ENCODE measurements around the gene BFSP2.

The BFSP2 gene

GRCh38 chr3:133384331-133385027 is 15.4 kb upstream of the BFSP2 start:
- DNase-seq, result no peak

- DNase-seq, result no peak
These were observed 13.0 kb upstream of the BFSP2 start for GRCh38 chr3:133386876-133387275.

- DNase-seq, result no peak
These were observed 12.5 kb upstream of the BFSP2 start for GRCh38 chr3:133387341-133387740.

GRCh38 chr3:133388696-133389395 is 11.0 kb upstream of the BFSP2 start:
- no peak for DNase-seq

GRCh38 chr3:133390715-133391114 is 9.1 kb upstream of the BFSP2 start:
- no peak for DNase-seq

GRCh38 chr3:133393204-133393603 is 6.7 kb upstream of the BFSP2 start:
- DNase-seq, result no peak

- no peak for DNase-seq
These were observed 6.0 kb upstream of the BFSP2 start for GRCh38 chr3:133393691-133394474.

GRCh38 chr3:133394561-133395311 is 5.1 kb upstream of the BFSP2 start:
- DNase-seq, result no peak

GRCh38 chr3:133396906-133397305 is 3.0 kb upstream of the BFSP2 start:
- DNase-seq, result no peak

- no peak for DNase-seq
These were observed 1.7 kb downstream of the BFSP2 start for GRCh38 chr3:133401374-133402135.

- no peak for DNase-seq
These were observed 5.1 kb downstream of the BFSP2 start for GRCh38 chr3:133404920-133405319.

- DNase-seq, result no peak
These were observed 8.5 kb downstream of the BFSP2 start for GRCh38 chr3:133408366-133408765.

GRCh38 chr3:133408961-133409360 is 9.1 kb downstream of the BFSP2 start:
- DNase-seq, result no peak

GRCh38 chr3:133410191-133410892 is 10.5 kb downstream of the BFSP2 start:
- no peak for DNase-seq

GRCh38 chr3:133412183-133413132 is 12.6 kb downstream of the BFSP2 start:
- no peak for DNase-seq

- DNase-seq, result no peak
These were observed 13.5 kb downstream of the BFSP2 start for GRCh38 chr3:133413161-133414020.

- DNase-seq, result no peak
These were observed 14.2 kb downstream of the BFSP2 start for GRCh38 chr3:133414021-133414392.

GRCh38 chr3:133418361-133418760 is 18.5 kb downstream of the BFSP2 start:
- DNase-seq, result no peak

- no peak for DNase-seq
These were observed 19.5 kb downstream of the BFSP2 start for GRCh38 chr3:133419151-133419909.
